GM12878 (cell line): ENCODE data around the gene LCLAT1. TPM values are rescaled to one million over a fixed set of nuclear protein-coding genes. Genes with fewer than 3 reads are reported as not detected.

Source experiments
- ATAC-seq: fragments of 200-7000 bp; cut with Tn5 transposase; 3 replicates; pipeline ENCODE4 v1.9.1; 2020; ENCODE audit warnings: mild to moderate bottlenecking, moderate library complexity
- BruUV-seq: library from RNA; stranded (reverse); fragments of 400-500 nt; replicated peaks from 2 replicates; lab custom pipeline; 2021; lab: Mats Ljungman, UMichigan
- CTCF ChIA-PET: fragments of 300-600 bp; sonication (Branson Sonifier 250); formaldehyde crosslinking; extraction: SDS; loops from one replicate; lab custom pipeline; 2021; ENCODE audit warnings: inconsistent platforms; lab: Yijun Ruan, JAX
- POLR2A ChIA-PET: fragments of 350-600 bp; formaldehyde crosslinking; extraction: SDS; loops from one replicate; lab custom pipeline; 2021; ENCODE audit warnings: inconsistent platforms; lab: Charles Lee
- RAD21 ChIA-PET: fragments of 300-600 bp; sonication (Branson Sonifier 250); formaldehyde crosslinking; loops from one replicate; lab custom pipeline; 2023; ENCODE audit warnings: antibody characterized with exemption; ENCODE audit not compliant: unreplicated experiment; lab: Charles Lee
- SMC1A ChIA-PET: fragments of 300-600 bp; sonication (Branson Sonifier 250); formaldehyde crosslinking; loops from one replicate; lab custom pipeline; 2023; ENCODE audit not compliant: unreplicated experiment, uncharacterized antibody; lab: Charles Lee
- DNase-seq: peaks from one replicate; pipeline ENCODE4 v3.0.0-alpha.2; 2011; ENCODE audit warnings: low read depth, low spot score
- FAIRE-seq: peaks from 3 replicates; lab custom pipeline; 2011; peaks lifted over from hg19 to GRCh38; lab: Jason Lieb, UNC
- H2AFZ ChIP-seq: 2 replicates; pipeline ENCODE4 v1.6.0; 2011; ENCODE audit warnings: low read depth, low read length, control low read depth; ENCODE audit not compliant: control insufficient read depth
- H3K27ac ChIP-seq: 2 replicates; pipeline ENCODE4 v1.5.1; 2011; ENCODE audit warnings: control low read depth; ENCODE audit not compliant: control insufficient read depth, insufficient read depth
- H3K27me3 ChIP-seq, 2 experiments: replicated peaks in 1 of 2; 2 replicates each; pipeline versions ENCODE4 v1.6.0 to v1.6.1; 2011; ENCODE audit warnings: low read length in 1 of 2; ENCODE audit not compliant: control insufficient read depth in 2 of 2, insufficient read depth in 2 of 2
- H3K36me3 ChIP-seq, 2 experiments: 2 replicates each; pipeline ENCODE4 v1.5.1; 2011; ENCODE audit warnings: low read length in 1 of 2; ENCODE audit not compliant: control insufficient read depth in 2 of 2, insufficient read depth in 2 of 2
- H3K4me1 ChIP-seq: 2 replicates; pipeline ENCODE4 v1.6.1; 2011; ENCODE audit warnings: mild to moderate bottlenecking, low read length, moderate library complexity, mixed read lengths; ENCODE audit not compliant: control insufficient read depth, insufficient read depth
- H3K4me2 ChIP-seq: 2 replicates; pipeline ENCODE4 v1.6.0; 2011; ENCODE audit warnings: control low read depth; ENCODE audit not compliant: control insufficient read depth, insufficient read depth
- H3K4me3 ChIP-seq: fragments of 200-600 bp; sonication (generic); 2 replicates; pipeline ENCODE4 v1.5.1; 2016
- H3K79me2 ChIP-seq: 2 replicates; pipeline ENCODE4 v1.6.0; 2011; ENCODE audit warnings: low read length; ENCODE audit not compliant: control insufficient read depth, insufficient read depth
- H3K9ac ChIP-seq: 2 replicates; pipeline ENCODE4 v1.8.0; 2011; ENCODE audit warnings: low read length, control low read depth, mixed read lengths; ENCODE audit not compliant: control insufficient read depth, insufficient read depth
- H3K9me3 ChIP-seq: replicated peaks from 3 replicates; pipeline ENCODE4 v1.5.1; 2011; ENCODE audit warnings: mild to moderate bottlenecking, low read length; ENCODE audit not compliant: control insufficient read depth, insufficient read depth
- H4K20me1 ChIP-seq: 2 replicates; pipeline ENCODE4 v1.6.0; 2011; ENCODE audit not compliant: control insufficient read depth, insufficient read depth
- ATF7 ChIP-seq: fragments of 450-650 bp; IDR thresholded peaks from 2 replicates; pipeline ENCODE4 v1.6.1; 2016; ENCODE audit warnings: low read depth, mild to moderate bottlenecking
- EGR1 ChIP-seq, 2 experiments: IDR thresholded peaks; 1 replicate in 1 of 2; 2 replicates in 1 of 2; pipeline ENCODE4 v1.6.1; 2011 to 2012; ENCODE audit warnings: low read depth in 2 of 2, low read length in 2 of 2, borderline replicate concordance in 1 of 2, mild to moderate bottlenecking in 1 of 2, moderate library complexity in 1 of 2
- IRF4 ChIP-seq: IDR thresholded peaks from 2 replicates; pipeline ENCODE4 v1.6.1; 2011; ENCODE audit warnings: low read depth, low read length
- KAT2A ChIP-seq: conservative IDR thresholded peaks from 2 replicates; pipeline ENCODE4 v1.6.1; 2011; ENCODE audit warnings: low read depth, low read length; ENCODE audit not compliant: control insufficient read depth
- MLLT1 ChIP-seq: fragments of 450-650 bp; IDR thresholded peaks from 2 replicates; pipeline ENCODE4 v1.6.1; 2016; ENCODE audit warnings: mild to moderate bottlenecking
- RAD21 ChIP-seq: IDR thresholded peaks from 2 replicates; pipeline ENCODE4 v1.6.1; 2011; ENCODE audit warnings: mild to moderate bottlenecking, low read depth, low read length, moderate library complexity; ENCODE audit not compliant: insufficient read depth
- TCF12 ChIP-seq: IDR thresholded peaks from 2 replicates; pipeline ENCODE4 v1.6.1; 2011; ENCODE audit warnings: low read depth, mild to moderate bottlenecking, low read length
- TCF3 ChIP-seq: IDR thresholded peaks from 2 replicates; pipeline ENCODE4 v1.6.1; 2012; ENCODE audit warnings: low read depth, mild to moderate bottlenecking, low read length, borderline replicate concordance; ENCODE audit not compliant: insufficient read depth
- TCF7 ChIP-seq: IDR thresholded peaks from 2 replicates; pipeline ENCODE4 v1.6.1; 2014; ENCODE audit warnings: antibody characterized with exemption, borderline replicate concordance
- WRNIP1 ChIP-seq: IDR thresholded peaks from 2 replicates; pipeline ENCODE4 v1.6.1; 2011; ENCODE audit warnings: low read depth, low read length, improper control_type of control experiment, borderline replicate concordance
- YY1 ChIP-seq: IDR thresholded peaks from 2 replicates; pipeline ENCODE4 v1.6.1; 2011; ENCODE audit warnings: low read depth, mild to moderate bottlenecking, low read length
- ZBED1 ChIP-seq: IDR thresholded peaks from 2 replicates; pipeline ENCODE4 v1.6.1; 2016; ENCODE audit warnings: borderline replicate concordance
- ZNF24 ChIP-seq: fragments of 450-650 bp; IDR thresholded peaks from 2 replicates; pipeline ENCODE4 v1.6.1; 2017; ENCODE audit warnings: antibody characterized with exemption, mild to moderate bottlenecking
- in situ Hi-C: fragments of 300-500 bp; cut with MboI; formaldehyde crosslinking; loops from 9 replicates; pipeline ENCODE4 v1.14.3; 2018; ENCODE audit warnings: mixed read lengths
- intact Hi-C: fragments of 100-400 bp; cut with micrococcal nuclease; formaldehyde crosslinking; loops from one replicate; pipeline ENCODE4 v1.14.2; 2022; ENCODE audit not compliant: unreplicated experiment
- polyA plus RNA-seq, 11 experiments: library from polyadenylated mRNA; depleted of rRNA in 4 of 11; unstranded in 6 of 11; stranded (reverse) in 5 of 11; fragments of >200 nt; fragmentation: Nextera tagmentation in 4 of 11; fragmentation: Illumina TruSeq in 1 of 11; extraction: Ambion mirVana in 4 of 11; extraction: Trizol in 1 of 11; gene quantifications; 1 replicate in 1 of 11; 2 replicates in 10 of 11; pipeline versions ENCODE4 v1.2.1 to v1.2.3, GENCODE V29; 2011 to 2016; ENCODE audit warnings: inconsistent platforms in 2 of 11, missing spikeins in 2 of 11, low read depth in 1 of 11
- total RNA-seq, 4 experiments: library from RNA; depleted of rRNA in 3 of 4; stranded (reverse); fragments of >200 nt in 3 of 4; fragmentation: Illumina TruSeq in 1 of 4; extraction: Trizol in 1 of 4; gene quantifications; 2 replicates each; pipeline versions ENCODE4 v1.2.1 to v1.2.3, GENCODE V29; 2013 to 2021
- TF ChIP-seq, protein P1 (sequence below): fragments of 450-650 bp; IDR thresholded peaks from 2 replicates; pipeline ENCODE4 v1.6.1; 2014; ENCODE audit warnings: mild to moderate bottlenecking
- TF ChIP-seq, protein P2 (sequence below): IDR thresholded peaks from 2 replicates; pipeline ENCODE4 v1.6.1; 2012; ENCODE audit warnings: low read depth, low read length, improper control_type of control experiment
- TF ChIP-seq, protein P3 (sequence below): fragments of 450-650 bp; IDR thresholded peaks from 2 replicates; pipeline ENCODE4 v1.6.1; 2017; ENCODE audit warnings: low read depth, mild to moderate bottlenecking, moderate library complexity

The LCLAT1 gene
- total and polyA plus RNA-seq, 10 of the 15 experiments (the other 5 are each of a cell fraction or from before 2014, with no cell fraction given), result 8.1 to 33.0 (median 15.9) TPM

- TF ChIP-seq, protein P1, sequence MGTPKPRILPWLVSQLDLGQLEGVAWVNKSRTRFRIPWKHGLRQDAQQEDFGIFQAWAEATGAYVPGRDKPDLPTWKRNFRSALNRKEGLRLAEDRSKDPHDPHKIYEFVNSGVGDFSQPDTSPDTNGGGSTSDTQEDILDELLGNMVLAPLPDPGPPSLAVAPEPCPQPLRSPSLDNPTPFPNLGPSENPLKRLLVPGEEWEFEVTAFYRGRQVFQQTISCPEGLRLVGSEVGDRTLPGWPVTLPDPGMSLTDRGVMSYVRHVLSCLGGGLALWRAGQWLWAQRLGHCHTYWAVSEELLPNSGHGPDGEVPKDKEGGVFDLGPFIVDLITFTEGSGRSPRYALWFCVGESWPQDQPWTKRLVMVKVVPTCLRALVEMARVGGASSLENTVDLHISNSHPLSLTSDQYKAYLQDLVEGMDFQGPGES, result no peak
- TF ChIP-seq YY1 (no peak), ZNF24 (no peak)
- TF ChIP-seq, protein P2, sequence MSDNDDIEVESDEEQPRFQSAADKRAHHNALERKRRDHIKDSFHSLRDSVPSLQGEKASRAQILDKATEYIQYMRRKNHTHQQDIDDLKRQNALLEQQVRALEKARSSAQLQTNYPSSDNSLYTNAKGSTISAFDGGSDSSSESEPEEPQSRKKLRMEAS, result no peak
These were observed 228.7 kb downstream of the LCLAT1 start (continued) for GRCh38 chr2:30675758-30676157.

GRCh38 chr2:30677231-30677630, 230.2 kb downstream of the LCLAT1 start:
- H3K36me3 ChIP-seq, result no peaks in the 10 kb centered on the region
- no peaks in the 10 kb centered on the region for H3K79me2 ChIP-seq
- DNase-seq (no peak), FAIRE-seq (no peak), ATAC-seq (no peak)
- no peak overlapping the region for H2AFZ ChIP-seq
- no peak for TF ChIP-seq KAT2A
- TF ChIP-seq ATF7, result no peak
- TF ChIP-seq TCF3, result no peak
- no peak for TF ChIP-seq TCF12
- no peak for TF ChIP-seq WRNIP1
- TF ChIP-seq TCF7, result no peak
- TF ChIP-seq, protein P3, sequence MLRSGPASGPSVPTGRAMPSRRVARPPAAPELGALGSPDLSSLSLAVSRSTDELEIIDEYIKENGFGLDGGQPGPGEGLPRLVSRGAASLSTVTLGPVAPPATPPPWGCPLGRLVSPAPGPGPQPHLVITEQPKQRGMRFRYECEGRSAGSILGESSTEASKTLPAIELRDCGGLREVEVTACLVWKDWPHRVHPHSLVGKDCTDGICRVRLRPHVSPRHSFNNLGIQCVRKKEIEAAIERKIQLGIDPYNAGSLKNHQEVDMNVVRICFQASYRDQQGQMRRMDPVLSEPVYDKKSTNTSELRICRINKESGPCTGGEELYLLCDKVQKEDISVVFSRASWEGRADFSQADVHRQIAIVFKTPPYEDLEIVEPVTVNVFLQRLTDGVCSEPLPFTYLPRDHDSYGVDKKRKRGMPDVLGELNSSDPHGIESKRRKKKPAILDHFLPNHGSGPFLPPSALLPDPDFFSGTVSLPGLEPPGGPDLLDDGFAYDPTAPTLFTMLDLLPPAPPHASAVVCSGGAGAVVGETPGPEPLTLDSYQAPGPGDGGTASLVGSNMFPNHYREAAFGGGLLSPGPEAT, result no peak
- TF ChIP-seq IRF4, result no peak
- no peak for TF ChIP-seq ZBED1
- TF ChIP-seq MLLT1, result no peak
- no peak for TF ChIP-seq EGR1 (IDR thresholded peaks at IDR 0.05; ENCODE audit: borderline replicate concordance in 1 of 2, low read depth in 2 of 2, low read length in 2 of 2)
- TF ChIP-seq RAD21, result no peak
- no peak overlapping the region for H3K27ac ChIP-seq
- intact Hi-C loops (no loop called here), in situ Hi-C loops (no loop called here)
- no peaks in the 10 kb centered on the region for H3K27me3 ChIP-seq
- no peaks in the 10 kb centered on the region for H3K9me3 ChIP-seq
- no peak overlapping the region for H3K9ac ChIP-seq
- SMC1A ChIA-PET, result no interaction called here
- POLR2A ChIA-PET, result no interaction called here
- H3K4me3 ChIP-seq, result no peak overlapping the region
- CTCF ChIA-PET, result interaction anchor here (0.9 kb wide), 1 partner anchor 34 kb away, joined by 3 read pairs; no protein-coding TSS in a partner anchor
- BruUV-seq, result no TSS peak
- no peaks in the 10 kb centered on the region for H4K20me1 ChIP-seq
- H3K4me2 ChIP-seq, result no peak overlapping the region
- no peaks in the 10 kb centered on the region for H3K4me1 ChIP-seq
- RAD21 ChIA-PET, result no interaction called here
